ENCODE measurements around the gene CPEB3. TPM values are rescaled to one million over a fixed set of nuclear protein-coding genes. Genes with fewer than 3 reads are reported as not detected.

Gene CPEB3
- total RNA-seq, 1 donor from 2014 or later = 2.2 TPM

GRCh38 chr10:92124616-92125143, 166.2 kb downstream of the CPEB3 start:
- H3K4me1 Mint-ChIP-seq = peaks cover 5% of the 10 kb centered on the region
- H3K36me3 Mint-ChIP-seq = no peaks in the 10 kb centered on the region
- no peak overlapping the region for H3K27ac ChIP-seq
- H3K9ac ChIP-seq = no peak overlapping the region
- no peak overlapping the region for H2AFZ ChIP-seq (replicated peaks)
- no peaks in the 10 kb centered on the region for H3K9me3 ChIP-seq (ENCODE audit: low read depth)
- H3K36me3 ChIP-seq = no peaks in the 10 kb centered on the region
- DNase-seq (ENCODE audit: low spot score) = no peak
- no peaks in the 10 kb centered on the region for H4K20me1 ChIP-seq (ENCODE audit: low read depth)
- no peaks in the 10 kb centered on the region for H3F3A ChIP-seq (ENCODE audit: low read depth)
- H3K79me2 ChIP-seq (ENCODE audit: low read depth) = no peaks in the 10 kb centered on the region
- H3K27ac Mint-ChIP-seq = no peak overlapping the region
- H3K4me1 ChIP-seq = no peaks in the 10 kb centered on the region
- H3K4me3 Mint-ChIP-seq = no peak overlapping the region
- no peak overlapping the region for H3K4me2 ChIP-seq
- no peaks in the 10 kb centered on the region for H3K9me3 Mint-ChIP-seq
- H3K27me3 Mint-ChIP-seq (ENCODE audit: insufficient read depth, low read depth) = peaks cover 2% of the 10 kb centered on the region
- H3K27me3 ChIP-seq = no peaks in the 10 kb centered on the region
- no peak overlapping the region for H3K4me3 ChIP-seq
- TF ChIP-seq CTCF (IDR thresholded peaks at IDR 0.05) (no peak), EZH2phosphoT487 (IDR thresholded peaks at IDR 0.05) (no peak), EZH2 (IDR thresholded peaks at IDR 0.05) (no peak)

GRCh38 chr10:92124020-92124419, 166.9 kb downstream of the CPEB3 start:
- no peaks in the 10 kb centered on the region for H3K36me3 Mint-ChIP-seq
- H3K27ac ChIP-seq = no peak overlapping the region
- H3K9ac ChIP-seq = no peak overlapping the region
- TF ChIP-seq CTCF (IDR thresholded peaks at IDR 0.05) (no peak), EZH2 (IDR thresholded peaks at IDR 0.05) (no peak), EZH2phosphoT487 (IDR thresholded peaks at IDR 0.05) (no peak)
- no peaks in the 10 kb centered on the region for H3K9me3 ChIP-seq (ENCODE audit: low read depth)
- no peaks in the 10 kb centered on the region for H3K79me2 ChIP-seq (ENCODE audit: low read depth)
- peaks cover 5% of the 10 kb centered on the region for H3K4me1 Mint-ChIP-seq
- no peak overlapping the region for H3K4me3 ChIP-seq
- H4K20me1 ChIP-seq (ENCODE audit: low read depth) = no peaks in the 10 kb centered on the region
- H3K4me3 Mint-ChIP-seq = no peak overlapping the region
- H3K4me2 ChIP-seq = no peak overlapping the region
- H2AFZ ChIP-seq (replicated peaks) = no peak overlapping the region
- H3K9me3 Mint-ChIP-seq = no peaks in the 10 kb centered on the region
- H3K27ac Mint-ChIP-seq = no peak overlapping the region
- no peak for DNase-seq (ENCODE audit: low spot score)
- H3K36me3 ChIP-seq = no peaks in the 10 kb centered on the region
- no peaks in the 10 kb centered on the region for H3F3A ChIP-seq (ENCODE audit: low read depth)
- H3K27me3 ChIP-seq = no peaks in the 10 kb centered on the region
- H3K4me1 ChIP-seq = no peaks in the 10 kb centered on the region
- peaks cover 2% of the 10 kb centered on the region for H3K27me3 Mint-ChIP-seq (ENCODE audit: insufficient read depth, low read depth)

DNA sequence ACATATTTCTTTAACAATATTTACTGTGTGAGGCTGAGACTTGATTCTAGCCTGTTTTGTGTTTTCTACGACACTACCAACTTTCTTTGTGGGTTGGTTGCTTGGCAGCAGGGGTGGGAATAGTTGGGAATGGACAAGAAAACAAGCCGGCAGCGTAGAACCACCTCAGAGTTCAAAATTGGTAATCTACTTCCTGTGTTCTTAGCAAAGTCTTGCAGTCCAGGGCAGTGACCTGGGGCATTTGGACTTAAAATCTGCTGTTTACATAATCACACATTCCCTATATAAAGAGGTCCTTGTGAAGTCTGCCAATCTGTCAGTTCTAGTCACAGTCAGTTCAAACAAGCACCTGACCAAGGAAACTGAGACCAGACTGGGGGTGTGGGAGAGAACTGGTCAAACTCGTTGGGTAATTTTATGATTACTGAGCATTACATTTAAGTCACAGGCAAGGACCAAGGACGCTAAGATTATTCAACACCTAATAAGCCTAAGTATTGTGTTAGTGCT, 167.9 kb downstream of the CPEB3 start:
- no peak for TF ChIP-seq EZH2 (IDR thresholded peaks at IDR 0.05)
- no peak for TF ChIP-seq CTCF (IDR thresholded peaks at IDR 0.05)
- TF ChIP-seq EZH2phosphoT487 (IDR thresholded peaks at IDR 0.05) = no peak
- Mint-ChIP-seq H3K9me3 (no peaks in the 10 kb centered on the region), H3K4me1 (peaks cover 5% of the 10 kb centered on the region), H3K36me3 (no peaks in the 10 kb centered on the region), H3K4me3 (no peak overlapping the region), H3K27me3 (ENCODE audit: insufficient read depth, low read depth) (peaks cover 2% of the 10 kb centered on the region), H3K27ac (no peak overlapping the region)
- Histone ChIP-seq H3K79me2 (ENCODE audit: low read depth) (no peaks in the 10 kb centered on the region), H3K4me2 (no peak overlapping the region), H3K4me1 (no peaks in the 10 kb centered on the region), H4K20me1 (ENCODE audit: low read depth) (no peaks in the 10 kb centered on the region), H3K9ac (no peak overlapping the region), H3K27ac (no peak overlapping the region), H3K27me3 (no peaks in the 10 kb centered on the region), H3K9me3 (ENCODE audit: low read depth) (no peaks in the 10 kb centered on the region), H2AFZ (replicated peaks) (no peak overlapping the region), H3F3A (ENCODE audit: low read depth) (no peaks in the 10 kb centered on the region), H3K36me3 (no peaks in the 10 kb centered on the region), H3K4me3 (no peak overlapping the region)
- no peak for DNase-seq (ENCODE audit: low spot score)

All from neural progenitor cell (in vitro differentiated cells).